HCT116 (cell line): ENCODE measurements around the gene UBE2O. TPM values are rescaled to one million over a fixed set of nuclear protein-coding genes. Genes with fewer than 3 reads are reported as not detected.

ENCODE experiments used
- ATF3 ChIP-seq: IDR thresholded peaks from 2 replicates; pipeline ENCODE4 v1.6.1; 2012
- CTCF ChIP-seq, 3 experiments: fragments of 200-600 bp in 1 of 3; sonication (generic) in 1 of 3; IDR thresholded peaks in 2 of 3; conservative IDR thresholded peaks in 1 of 3; 2 replicates each; pipeline ENCODE4 v1.5.1; 2012 to 2017; ENCODE audit warnings: low read depth in 2 of 3, low read length in 2 of 3, antibody characterized with exemption in 1 of 3, borderline replicate concordance in 1 of 3, control low read depth in 1 of 3, mild to moderate bottlenecking in 1 of 3, mixed read lengths in 1 of 3, mixed run types in 1 of 3, moderate library complexity in 1 of 3; ENCODE audit not compliant: insufficient read depth in 1 of 3
- REST ChIP-seq: IDR thresholded peaks from 2 replicates; pipeline ENCODE4 v1.6.1; 2012; ENCODE audit warnings: low read depth
- total RNA-seq: library from RNA; stranded (reverse); gene quantifications from one replicate; pipeline ENCODE4 v1.2.1, GENCODE V29; 2021; ENCODE audit not compliant: unreplicated experiment

Gene UBE2O
- total RNA-seq, 1 experiment from 2014 or later = 59.1 TPM

- TF ChIP-seq CTCF (IDR thresholded peaks at IDR 0.05 in 2 of 3, conservative IDR thresholded peaks at IDR 0.05 in 1 of 3; ENCODE audit: borderline replicate concordance in 1 of 3, insufficient read depth in 1 of 3, low read depth in 2 of 3, low read length in 2 of 3) (no peak), REST (no peak), ATF3 (no peak)
Measured at GRCh38 chr17:76410328-76410965, 42.5 kb downstream of the UBE2O start (continued).
